T-helper 2 cell treated with Interferon-gamma antibody and Interleukin-4, amounts not matched to agents 5 μg/mL and 100 μg/mL, for 36 hours (primary cell): ENCODE results near the gene GABARAPL1.

ENCODE experiments used
- DNase-seq: peaks from one replicate; pipeline ENCODE4 v3.0.0; 2021; ENCODE audit warnings: low spot score
- H3K27ac Mint-ChIP-seq: one replicate; pipeline ENCODE4 v1.8.0; 2021; ENCODE audit warnings: mild to moderate bottlenecking, mixed read lengths
- H3K27me3 Mint-ChIP-seq: one replicate; pipeline ENCODE4 v1.8.0; 2021; ENCODE audit warnings: low read depth, mixed read lengths
- H3K36me3 Mint-ChIP-seq: one replicate; pipeline ENCODE4 v1.8.0; 2021; ENCODE audit warnings: low read depth, mixed read lengths
- H3K4me1 Mint-ChIP-seq: one replicate; pipeline ENCODE4 v1.8.0; 2021; ENCODE audit warnings: low read depth, mixed read lengths
- H3K4me3 Mint-ChIP-seq: one replicate; pipeline ENCODE4 v1.8.0; 2022; ENCODE audit warnings: mild to moderate bottlenecking, moderate library complexity, mixed read lengths
- H3K9me3 Mint-ChIP-seq: one replicate; pipeline ENCODE4 v1.8.0; 2021; ENCODE audit warnings: mixed read lengths

GABARAPL1 gene

GRCh38 chr12:10212739-10213131 lies at the start of gene GABARAPL1:
Gene GABARAPL1 (plus strand): TSS chr12:10212877. CDS start chr12:10213130, 253 bp downstream.
- Mint-ChIP-seq H3K27me3 (peaks cover 18% of the 10 kb centered on the region), H3K36me3 (no peaks in the 10 kb centered on the region), H3K27ac (peak within 1 kb of the TSS; percentile 95), H3K9me3 (no peaks in the 10 kb centered on the region), H3K4me1 (peaks cover 29% of the 10 kb centered on the region), H3K4me3 (peak within 1 kb of the TSS; percentile 94)
- DNase-seq: peak; percentile 65

GRCh38 chr12:10163084-10163483 lies 49.6 kb upstream of the GABARAPL1 start:
- Mint-ChIP-seq H3K27ac (no peak overlapping the region), H3K9me3 (no peaks in the 10 kb centered on the region), H3K27me3 (peaks cover 24% of the 10 kb centered on the region), H3K36me3 (no peaks in the 10 kb centered on the region), H3K4me3 (no peak overlapping the region), H3K4me1 (no peaks in the 10 kb centered on the region)
- no peak for DNase-seq

- Mint-ChIP-seq H3K27ac (no peak overlapping the region), H3K4me1 (no peaks in the 10 kb centered on the region), H3K9me3 (no peaks in the 10 kb centered on the region), H3K4me3 (no peak overlapping the region), H3K36me3 (no peaks in the 10 kb centered on the region), H3K27me3 (peaks cover 19% of the 10 kb centered on the region)
- no peak for DNase-seq
Measured at GRCh38 chr12:10165421-10165820, 47.3 kb upstream of the GABARAPL1 start.

- H3K36me3 Mint-ChIP-seq: no peaks in the 10 kb centered on the region
- DNase-seq: no peak
- no peak overlapping the region for H3K27ac Mint-ChIP-seq
- no peaks in the 10 kb centered on the region for H3K9me3 Mint-ChIP-seq
- peaks cover 26% of the 10 kb centered on the region for H3K27me3 Mint-ChIP-seq
- no peak overlapping the region for H3K4me3 Mint-ChIP-seq
- H3K4me1 Mint-ChIP-seq: no peaks in the 10 kb centered on the region
Measured at GRCh38 chr12:10167599-10167998, 45.1 kb upstream of the GABARAPL1 start.

GRCh38 chr12:10169104-10169503 lies 43.6 kb upstream of the GABARAPL1 start:
- DNase-seq: no peak
- no peaks in the 10 kb centered on the region for H3K4me1 Mint-ChIP-seq
- H3K9me3 Mint-ChIP-seq: no peaks in the 10 kb centered on the region
- H3K36me3 Mint-ChIP-seq: no peaks in the 10 kb centered on the region
- no peak overlapping the region for H3K27ac Mint-ChIP-seq
- peaks cover 28% of the 10 kb centered on the region for H3K27me3 Mint-ChIP-seq
- no peak overlapping the region for H3K4me3 Mint-ChIP-seq

GRCh38 chr12:10170216-10170615 lies 42.5 kb upstream of the GABARAPL1 start:
- DNase-seq: no peak
- Mint-ChIP-seq H3K27me3 (peaks cover 37% of the 10 kb centered on the region), H3K4me3 (no peak overlapping the region), H3K9me3 (no peaks in the 10 kb centered on the region), H3K36me3 (no peaks in the 10 kb centered on the region), H3K27ac (no peak overlapping the region), H3K4me1 (no peaks in the 10 kb centered on the region)

- Mint-ChIP-seq H3K27ac (no peak within 1 kb of the TSS), H3K4me1 (no peaks in the 10 kb centered on the region), H3K27me3 (peaks cover 49% of the 10 kb centered on the region), H3K9me3 (no peaks in the 10 kb centered on the region), H3K4me3 (no peak within 1 kb of the TSS), H3K36me3 (no peaks in the 10 kb centered on the region)
- DNase-seq: no peak
Measured at GRCh38 chr12:10171973-10172728, 40.5 kb upstream of the GABARAPL1 start, which contains the start of gene OLR1. Gene OLR1 (minus strand): TSS chr12:10172132. CDS start chr12:10172077, 55 bp downstream.

GRCh38 chr12:10174986-10175614 lies 37.6 kb upstream of the GABARAPL1 start:
- H3K4me3 Mint-ChIP-seq: no peak overlapping the region
- peaks cover 42% of the 10 kb centered on the region for H3K27me3 Mint-ChIP-seq
- H3K27ac Mint-ChIP-seq: no peak overlapping the region
- no peaks in the 10 kb centered on the region for H3K36me3 Mint-ChIP-seq
- H3K4me1 Mint-ChIP-seq: no peaks in the 10 kb centered on the region
- DNase-seq: no peak
- no peaks in the 10 kb centered on the region for H3K9me3 Mint-ChIP-seq

GRCh38 chr12:10175846-10176636 lies 36.6 kb upstream of the GABARAPL1 start:
- Mint-ChIP-seq H3K27ac (no peak overlapping the region), H3K36me3 (no peaks in the 10 kb centered on the region), H3K4me1 (no peaks in the 10 kb centered on the region), H3K9me3 (no peaks in the 10 kb centered on the region), H3K4me3 (no peak overlapping the region), H3K27me3 (peaks cover 38% of the 10 kb centered on the region)
- DNase-seq: no peak

GRCh38 chr12:10178821-10179220 lies 33.9 kb upstream of the GABARAPL1 start, which contains the start of gene TMEM52B:
Gene TMEM52B (plus strand): TSS chr12:10179032. CDS start chr12:10179575, 543 bp downstream.
- peaks cover 30% of the 10 kb centered on the region for H3K27me3 Mint-ChIP-seq
- no peaks in the 10 kb centered on the region for H3K9me3 Mint-ChIP-seq

GRCh38 chr12:10179776-10180181 lies 32.9 kb upstream of the GABARAPL1 start:
- no peaks in the 10 kb centered on the region for H3K9me3 Mint-ChIP-seq
- DNase-seq: no peak
- H3K4me1 Mint-ChIP-seq: no peaks in the 10 kb centered on the region
- H3K27me3 Mint-ChIP-seq: peaks cover 31% of the 10 kb centered on the region
- no peak overlapping the region for H3K27ac Mint-ChIP-seq
- no peaks in the 10 kb centered on the region for H3K36me3 Mint-ChIP-seq
- no peak overlapping the region for H3K4me3 Mint-ChIP-seq

More at GRCh38 chr12:10178821-10179220, 33.9 kb upstream of the GABARAPL1 start, which contains the start of gene TMEM52B:
- no peak within 1 kb of the TSS for H3K27ac Mint-ChIP-seq
- H3K36me3 Mint-ChIP-seq: no peaks in the 10 kb centered on the region
- DNase-seq: no peak
- no peak within 1 kb of the TSS for H3K4me3 Mint-ChIP-seq
- H3K4me1 Mint-ChIP-seq: no peaks in the 10 kb centered on the region

GRCh38 chr12:10182354-10183049 lies 30.2 kb upstream of the GABARAPL1 start:
- no peak overlapping the region for H3K4me3 Mint-ChIP-seq
- H3K4me1 Mint-ChIP-seq: no peaks in the 10 kb centered on the region
- H3K27me3 Mint-ChIP-seq: peaks cover 20% of the 10 kb centered on the region
- no peaks in the 10 kb centered on the region for H3K36me3 Mint-ChIP-seq
- no peaks in the 10 kb centered on the region for H3K9me3 Mint-ChIP-seq
- no peak for DNase-seq
- no peak overlapping the region for H3K27ac Mint-ChIP-seq

GRCh38 chr12:10184261-10184843 lies 28.3 kb upstream of the GABARAPL1 start:
- no peak overlapping the region for H3K27ac Mint-ChIP-seq
- H3K4me1 Mint-ChIP-seq: no peaks in the 10 kb centered on the region
- no peak for DNase-seq
- H3K9me3 Mint-ChIP-seq: no peaks in the 10 kb centered on the region
- no peaks in the 10 kb centered on the region for H3K36me3 Mint-ChIP-seq
- H3K27me3 Mint-ChIP-seq: peaks cover 22% of the 10 kb centered on the region
- H3K4me3 Mint-ChIP-seq: no peak overlapping the region
